Epithelial cell of prostate (primary cell): ENCODE measurements around the gene ST13.
"Not testable (repeated sequence)": the region's sequence is repeated elsewhere in the genome, so short reads cannot be mapped to it uniquely, and the experiment has no call there.

Source experiments
- DNase-seq: peaks from one replicate; pipeline ENCODE4 v3.0.0-alpha.2; 2011; ENCODE audit warnings: low read depth, low spot score
- H3K27ac ChIP-seq: fragments of 450-650 bp; 2 replicates; pipeline ENCODE4 v1.5.1; 2017; ENCODE audit warnings: mild to moderate bottlenecking

The ST13 gene

DNA sequence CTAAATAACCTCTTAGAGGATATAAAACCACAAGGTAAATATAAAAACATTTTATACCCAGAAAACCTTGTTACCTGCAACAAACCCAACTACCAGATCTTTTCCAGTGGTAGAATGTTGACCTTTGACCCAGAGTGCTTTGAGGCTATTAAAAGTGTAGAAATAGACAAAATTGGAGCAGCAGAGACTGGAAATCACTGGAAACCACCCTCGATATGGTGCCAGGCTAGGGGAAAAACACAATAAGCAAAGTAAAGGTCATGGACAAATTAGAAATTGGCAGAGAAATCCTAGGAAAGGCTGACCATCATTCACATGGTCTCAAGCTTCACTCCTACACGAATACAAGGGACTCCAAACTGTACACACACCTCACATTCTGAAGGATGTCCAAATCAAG is 64.0 kb downstream of the ST13 start:
- no peak for DNase-seq

DNA sequence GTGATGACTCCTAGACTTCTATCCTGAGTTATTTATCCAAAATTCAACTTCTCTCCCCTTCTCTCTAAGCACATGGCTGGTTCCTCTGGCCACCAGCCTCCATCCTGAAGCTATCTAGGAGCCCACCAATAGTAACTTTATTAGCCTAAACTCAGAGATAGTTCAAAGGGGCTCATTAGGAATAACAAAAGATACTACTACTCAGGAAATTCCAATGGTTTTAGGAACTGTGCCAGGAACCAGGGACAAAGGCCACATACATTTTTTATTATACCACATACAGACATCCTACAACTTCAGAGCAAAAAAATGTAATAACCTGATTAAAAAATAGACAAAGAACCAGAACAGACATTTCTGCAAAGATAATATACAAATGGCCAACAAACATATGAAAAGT is 65.2 kb downstream of the ST13 start:
- DNase-seq = no peak
- H3K27ac ChIP-seq = no peak overlapping the region

More for the DNA sequence above, 64.0 kb downstream of the ST13 start:
- H3K27ac ChIP-seq = no peak overlapping the region

DNA sequence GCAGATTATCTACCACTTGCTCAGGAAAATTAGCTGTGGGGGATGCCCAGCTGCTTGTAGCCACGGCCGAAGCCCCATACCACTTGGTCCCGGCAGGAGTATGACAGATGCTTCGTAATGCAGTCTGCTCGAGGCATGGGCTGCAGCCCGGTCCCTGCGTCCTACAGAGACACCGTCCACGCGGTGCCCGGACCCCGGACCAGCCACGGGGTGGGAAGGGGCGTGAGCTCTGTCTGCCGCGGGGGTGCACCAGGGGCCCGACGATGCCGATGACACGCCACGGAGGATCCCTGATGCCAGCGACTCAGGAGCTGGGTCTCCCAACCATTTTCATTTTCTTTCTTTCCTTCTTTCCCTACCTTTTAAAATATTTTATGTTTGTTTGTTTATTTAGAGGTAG is 67.3 kb downstream of the ST13 start:
- no peak overlapping the region for H3K27ac ChIP-seq
- DNase-seq = no peak

DNA sequence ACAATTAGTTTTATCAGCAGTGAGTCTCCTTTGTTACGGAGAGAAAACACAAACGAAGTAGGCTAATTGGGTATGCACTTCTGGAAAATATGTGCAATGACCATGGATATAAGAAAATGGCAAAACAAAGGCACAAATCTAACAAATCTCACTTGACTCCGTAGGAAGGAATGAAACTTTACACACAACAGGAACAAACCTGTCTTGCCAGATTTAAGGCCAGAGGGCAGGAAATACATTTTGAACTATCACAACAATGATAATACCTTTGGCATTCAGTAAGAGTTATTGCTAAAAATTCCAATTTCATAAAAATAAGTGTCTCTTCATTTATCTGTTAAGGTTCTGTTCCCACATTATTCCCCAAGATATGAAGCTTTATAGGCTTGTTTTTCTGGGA is 73.9 kb downstream of the ST13 start:
- DNase-seq = no peak
- peak overlapping the region; percentile 63 for H3K27ac ChIP-seq

DNA sequence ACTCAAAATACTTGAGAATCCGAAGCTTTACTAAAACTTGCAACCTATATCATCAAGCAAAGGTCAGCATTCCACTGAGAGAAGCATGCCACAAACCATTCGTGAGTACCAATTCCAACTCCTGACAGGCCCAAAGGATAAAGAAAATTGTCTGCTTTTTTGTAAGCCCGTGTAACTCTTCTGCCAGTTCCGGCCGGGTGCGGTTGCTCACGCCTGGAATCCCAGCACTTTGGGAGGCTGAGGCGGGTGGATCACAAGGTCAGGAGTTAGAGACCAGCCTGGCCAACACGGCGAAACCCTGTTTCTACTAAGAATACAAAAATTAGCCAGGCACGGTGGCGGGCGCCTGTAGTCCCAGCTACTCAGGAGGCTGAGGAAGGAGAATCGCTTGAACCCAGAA is 74.7 kb downstream of the ST13 start:
- DNase-seq = not testable (repeated sequence)
- peak overlapping the region; percentile 63 for H3K27ac ChIP-seq
